Ascending aorta (tissue), 2 donors: ENCODE results near the gene CCT2. TPM values are rescaled to one million over a fixed set of nuclear protein-coding genes. Genes with fewer than 3 reads are reported as not detected.
"Not testable (repeated sequence)": the region's sequence is repeated elsewhere in the genome, so short reads cannot be mapped to it uniquely, and the experiment has no call there.

Experiments used
- DNase-seq, 2 donors: peaks; one replicate each; pipeline ENCODE4 v3.0.0-alpha.2; 2019; ENCODE audit warnings: low spot score in 2 of 2
- H3K27ac ChIP-seq, 2 donors: fragments of 200-600 bp; sonication (generic); one replicate each; pipeline ENCODE4 v1.5.1; 2016 to 2017; ENCODE audit warnings: mild to moderate bottlenecking in 1 of 2
- H3K27me3 ChIP-seq: fragments of 200-600 bp; sonication (generic); one replicate; pipeline ENCODE4 v1.5.1; 2017
- H3K36me3 ChIP-seq, 2 donors: fragments of 200-600 bp; sonication (generic); one replicate each; pipeline ENCODE4 v1.5.1; 2016
- H3K4me1 ChIP-seq, 2 donors: fragments of 200-600 bp; sonication (generic); one replicate each; pipeline ENCODE4 v1.5.1; 2016 to 2017; ENCODE audit warnings: mild to moderate bottlenecking in 1 of 2
- H3K4me3 ChIP-seq, 2 donors: fragments of 200-600 bp; sonication (generic); one replicate each; pipeline ENCODE4 v1.5.1; 2016 to 2017; ENCODE audit warnings: mild to moderate bottlenecking in 1 of 2
- H3K9me3 ChIP-seq, 2 donors: fragments of 200-600 bp; sonication (generic); one replicate each; pipeline ENCODE4 v1.5.1; 2016
- intact Hi-C: fragments of 100-400 bp; cut with DNase I; formaldehyde crosslinking; loops from one replicate; pipeline ENCODE4 v1.15.1; 2023
- total RNA-seq: library from RNA; depleted of rRNA; stranded (reverse); fragments of >200 nt; gene quantifications from one replicate; pipeline ENCODE4 v1.1.0, GENCODE V29; 2016
- TF ChIP-seq, protein P1 (sequence below), 3 experiments: fragments of 200-600 bp in 2 of 3; fragments of 450-650 bp in 1 of 3; sonication (generic) in 2 of 3; IDR thresholded peaks; one replicate each; pipeline ENCODE4 v1.5.1; 2016 to 2019; ENCODE audit warnings: antibody characterized with exemption in 3 of 3, mild to moderate bottlenecking in 1 of 3, moderate library complexity in 1 of 3

CCT2 gene
- total RNA-seq, 1 donor from 2014 or later = 65.0 TPM

GRCh38 chr12:69602954-69603353, 17.7 kb downstream of the CCT2 start:
- no peaks in the 10 kb centered on the region for H3K9me3 ChIP-seq
- TF ChIP-seq, protein P1, sequence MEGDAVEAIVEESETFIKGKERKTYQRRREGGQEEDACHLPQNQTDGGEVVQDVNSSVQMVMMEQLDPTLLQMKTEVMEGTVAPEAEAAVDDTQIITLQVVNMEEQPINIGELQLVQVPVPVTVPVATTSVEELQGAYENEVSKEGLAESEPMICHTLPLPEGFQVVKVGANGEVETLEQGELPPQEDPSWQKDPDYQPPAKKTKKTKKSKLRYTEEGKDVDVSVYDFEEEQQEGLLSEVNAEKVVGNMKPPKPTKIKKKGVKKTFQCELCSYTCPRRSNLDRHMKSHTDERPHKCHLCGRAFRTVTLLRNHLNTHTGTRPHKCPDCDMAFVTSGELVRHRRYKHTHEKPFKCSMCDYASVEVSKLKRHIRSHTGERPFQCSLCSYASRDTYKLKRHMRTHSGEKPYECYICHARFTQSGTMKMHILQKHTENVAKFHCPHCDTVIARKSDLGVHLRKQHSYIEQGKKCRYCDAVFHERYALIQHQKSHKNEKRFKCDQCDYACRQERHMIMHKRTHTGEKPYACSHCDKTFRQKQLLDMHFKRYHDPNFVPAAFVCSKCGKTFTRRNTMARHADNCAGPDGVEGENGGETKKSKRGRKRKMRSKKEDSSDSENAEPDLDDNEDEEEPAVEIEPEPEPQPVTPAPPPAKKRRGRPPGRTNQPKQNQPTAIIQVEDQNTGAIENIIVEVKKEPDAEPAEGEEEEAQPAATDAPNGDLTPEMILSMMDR (IDR thresholded peaks at IDR 0.05) = no peak
- no peaks in the 10 kb centered on the region for H3K4me1 ChIP-seq
- H3K27me3 ChIP-seq = no peaks in the 10 kb centered on the region
- H3K27ac ChIP-seq = no peak overlapping the region
- intact Hi-C loops = no loop called here
- H3K36me3 ChIP-seq = peaks cover 35 to 54% of the 10 kb centered on the region in 2 donors
- no peak overlapping the region for H3K4me3 ChIP-seq
- no peak for DNase-seq

- H3K27me3 ChIP-seq, H3K9me3 ChIP-seq, intact Hi-C loops, H3K27ac ChIP-seq, H3K4me3 ChIP-seq, DNase-seq, H3K4me1 ChIP-seq: not testable (repeated sequence)
- peaks cover 29 to 48% of the 10 kb centered on the region in 2 donors for H3K36me3 ChIP-seq
Observed at GRCh38 chr12:69603556-69603955, 18.3 kb downstream of the CCT2 start.

- H3K4me3 ChIP-seq, H3K9me3 ChIP-seq, intact Hi-C loops, H3K4me1 ChIP-seq, H3K27ac ChIP-seq, H3K27me3 ChIP-seq, DNase-seq: not testable (repeated sequence)
- peaks cover 21 to 41% of the 10 kb centered on the region in 2 donors for H3K36me3 ChIP-seq
Observed at GRCh38 chr12:69604275-69604674, 19.0 kb downstream of the CCT2 start.

DNA sequence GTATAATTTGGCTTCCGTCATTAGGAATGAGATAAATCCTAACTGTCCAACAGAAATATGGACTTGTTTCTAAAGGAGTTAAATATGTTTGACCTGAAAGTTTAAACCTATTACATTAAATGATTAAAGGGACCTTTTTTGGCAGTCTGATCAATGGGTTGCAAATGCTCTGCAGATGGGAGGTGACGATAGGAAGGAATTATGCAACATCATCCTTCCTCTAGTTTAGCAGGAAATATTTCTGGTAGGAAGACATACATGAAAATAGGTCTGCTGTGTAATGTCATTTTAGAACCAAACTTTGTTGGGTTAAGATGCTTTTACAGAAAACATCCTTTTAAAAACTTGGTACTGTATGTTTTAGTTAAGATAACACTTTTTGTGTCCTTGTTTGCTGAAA, 22.9 kb downstream of the CCT2 start:
- Histone ChIP-seq H3K27ac (no peak overlapping the region), H3K9me3 (no peaks in the 10 kb centered on the region), H3K27me3 (no peaks in the 10 kb centered on the region), H3K4me1 (no peaks in the 10 kb centered on the region), H3K4me3 (no peak overlapping the region), H3K36me3 (peaks cover 0 to 5% of the 10 kb centered on the region in 2 donors)
- no peak for DNase-seq
- TF ChIP-seq, protein P1 (IDR thresholded peaks at IDR 0.05) = no peak
- intact Hi-C loops = no loop called here

DNA sequence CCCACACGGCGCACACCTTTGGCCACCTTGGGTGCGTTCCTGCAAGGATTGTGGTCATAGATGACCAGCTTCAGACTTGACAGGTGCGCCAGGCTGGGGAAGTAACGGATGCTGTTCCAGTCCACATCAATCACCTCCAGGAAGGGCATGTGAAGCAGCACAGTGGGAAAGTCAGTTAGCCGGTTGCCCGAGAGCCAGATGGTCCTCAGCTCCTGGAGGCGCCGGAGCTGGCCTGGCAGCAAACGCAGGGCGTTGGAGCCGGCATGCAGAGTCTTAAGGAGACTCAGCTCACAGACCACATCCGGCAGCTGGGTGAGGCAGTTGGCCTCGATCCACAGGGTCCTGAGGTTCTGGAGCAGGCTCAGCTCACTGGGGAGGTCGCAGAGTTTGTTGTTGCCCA, 24.9 kb downstream of the CCT2 start:
- Histone ChIP-seq H3K27me3 (no peaks in the 10 kb centered on the region), H3K36me3 (no peaks in the 10 kb centered on the region), H3K9me3 (no peaks in the 10 kb centered on the region), H3K4me1 (no peaks in the 10 kb centered on the region), H3K4me3 (no peak overlapping the region), H3K27ac (no peak overlapping the region)
- intact Hi-C loops = no loop called here
- DNase-seq = no peak
- TF ChIP-seq, protein P1 (IDR thresholded peaks at IDR 0.05) = no peak

GRCh38 chr12:69610729-69611128, 25.5 kb downstream of the CCT2 start, which contains the start of gene LRRC10:
LRRC10 (minus strand) TSS chr12:69610907; CDS start chr12:69610838, 69 bp downstream.
- Histone ChIP-seq H3K27ac (no peak within 1 kb of the TSS), H3K36me3 (no peaks in the 10 kb centered on the region), H3K4me1 (no peaks in the 10 kb centered on the region), H3K4me3 (no peak within 1 kb of the TSS), H3K9me3 (no peaks in the 10 kb centered on the region), H3K27me3 (no peaks in the 10 kb centered on the region)
- intact Hi-C loops = no loop called here
- DNase-seq = no peak
- TF ChIP-seq, protein P1 (IDR thresholded peaks at IDR 0.05) = no peak

DNA sequence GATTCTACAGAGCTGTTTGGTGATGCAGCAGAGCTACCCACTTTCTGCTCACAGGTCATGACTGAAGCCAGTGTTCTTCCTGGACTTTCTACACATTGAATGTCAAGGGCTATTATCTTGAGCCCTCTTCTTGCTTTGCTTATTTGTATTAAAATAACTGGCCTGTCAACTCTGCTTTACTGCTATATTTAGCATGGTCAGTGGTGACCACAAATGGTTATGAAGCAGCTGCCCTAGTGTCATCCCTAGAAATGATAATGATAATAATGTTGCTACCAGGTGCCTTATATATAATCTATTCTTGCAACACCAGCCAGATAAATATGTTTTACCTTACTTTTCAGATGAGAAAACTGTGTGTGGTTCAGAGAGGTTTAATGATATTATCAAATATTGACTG, 28.1 kb downstream of the CCT2 start:
- TF ChIP-seq, protein P1 (IDR thresholded peaks at IDR 0.05) = no peak
- no peak overlapping the region for H3K4me3 ChIP-seq

More for the DNA sequence above, 28.1 kb downstream of the CCT2 start:
- Histone ChIP-seq H3K36me3 (no peaks in the 10 kb centered on the region), H3K4me1 (no peaks in the 10 kb centered on the region), H3K27ac (no peak overlapping the region), H3K9me3 (no peaks in the 10 kb centered on the region), H3K27me3 (no peaks in the 10 kb centered on the region)
- DNase-seq = no peak
- intact Hi-C loops = no loop called here
